D341Med (cell line): ENCODE measurements around the gene CAVIN2.

Experiments
- DNase-seq: peaks from one replicate; pipeline ENCODE4 v3.0.0; 2012; ENCODE audit warnings: low spot score

Gene CAVIN2

DNA sequence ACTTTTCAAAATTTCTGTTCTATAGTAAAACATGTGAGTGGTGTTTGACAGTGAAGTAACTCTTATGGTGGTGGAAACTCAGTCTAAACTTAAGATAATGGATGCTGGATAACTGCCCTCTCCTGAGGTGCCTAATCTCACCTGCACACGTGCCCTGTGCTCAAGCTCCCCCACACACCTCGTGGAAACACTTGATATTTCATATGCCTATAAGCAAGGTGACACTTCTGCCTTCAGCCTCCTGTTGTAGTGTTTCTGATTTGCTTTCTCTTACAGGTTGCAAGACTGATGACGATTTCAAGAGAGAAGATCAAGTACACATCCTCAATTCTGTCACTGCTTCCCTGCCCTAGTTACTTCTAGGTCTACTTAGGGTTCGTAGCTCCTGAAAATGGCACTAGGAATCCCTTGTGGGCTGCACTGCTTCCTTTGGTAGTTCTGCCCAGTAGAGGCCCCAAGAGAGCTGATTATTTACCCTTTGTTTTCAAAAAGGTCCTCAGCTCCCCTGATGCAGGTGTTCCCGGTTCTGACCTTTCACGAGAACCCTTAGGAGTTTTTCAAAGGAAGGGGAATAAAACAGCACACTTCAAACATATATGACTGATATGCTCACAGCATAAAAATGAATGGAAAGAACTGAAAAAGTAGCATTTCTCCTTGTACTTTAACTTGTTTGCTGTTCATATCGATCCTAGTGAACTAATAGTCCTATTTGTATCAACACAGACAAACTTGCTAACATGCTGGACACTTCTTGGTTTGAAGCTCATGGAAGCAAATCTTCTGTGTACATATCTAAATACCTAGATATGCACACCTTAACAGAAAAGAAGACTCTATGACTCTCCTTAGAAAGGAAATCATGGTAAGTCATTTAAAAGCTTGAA lies 6.7 kb downstream of the CAVIN2 start:
- no peak for DNase-seq

DNA sequence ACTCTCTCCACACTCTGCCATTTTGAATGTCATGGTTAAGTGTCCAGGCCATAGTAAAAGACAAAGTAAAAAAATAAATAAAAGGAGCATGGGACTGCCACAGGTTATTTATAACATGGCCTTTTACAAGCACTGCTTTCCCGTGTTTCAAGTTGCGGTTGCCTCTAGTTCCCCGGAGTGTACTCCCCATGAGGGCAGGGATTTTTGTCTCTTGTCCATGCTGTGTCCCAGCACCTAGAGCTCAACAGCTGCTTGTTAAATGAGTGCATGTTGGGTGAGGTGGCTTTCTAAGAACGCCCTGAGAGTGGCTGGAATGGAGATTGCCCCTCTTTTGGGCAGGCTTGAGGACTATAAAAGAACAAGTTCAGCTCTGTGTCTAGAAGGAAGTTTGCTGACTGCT lies 8.4 kb downstream of the CAVIN2 start:
- DNase-seq = no peak

DNA sequence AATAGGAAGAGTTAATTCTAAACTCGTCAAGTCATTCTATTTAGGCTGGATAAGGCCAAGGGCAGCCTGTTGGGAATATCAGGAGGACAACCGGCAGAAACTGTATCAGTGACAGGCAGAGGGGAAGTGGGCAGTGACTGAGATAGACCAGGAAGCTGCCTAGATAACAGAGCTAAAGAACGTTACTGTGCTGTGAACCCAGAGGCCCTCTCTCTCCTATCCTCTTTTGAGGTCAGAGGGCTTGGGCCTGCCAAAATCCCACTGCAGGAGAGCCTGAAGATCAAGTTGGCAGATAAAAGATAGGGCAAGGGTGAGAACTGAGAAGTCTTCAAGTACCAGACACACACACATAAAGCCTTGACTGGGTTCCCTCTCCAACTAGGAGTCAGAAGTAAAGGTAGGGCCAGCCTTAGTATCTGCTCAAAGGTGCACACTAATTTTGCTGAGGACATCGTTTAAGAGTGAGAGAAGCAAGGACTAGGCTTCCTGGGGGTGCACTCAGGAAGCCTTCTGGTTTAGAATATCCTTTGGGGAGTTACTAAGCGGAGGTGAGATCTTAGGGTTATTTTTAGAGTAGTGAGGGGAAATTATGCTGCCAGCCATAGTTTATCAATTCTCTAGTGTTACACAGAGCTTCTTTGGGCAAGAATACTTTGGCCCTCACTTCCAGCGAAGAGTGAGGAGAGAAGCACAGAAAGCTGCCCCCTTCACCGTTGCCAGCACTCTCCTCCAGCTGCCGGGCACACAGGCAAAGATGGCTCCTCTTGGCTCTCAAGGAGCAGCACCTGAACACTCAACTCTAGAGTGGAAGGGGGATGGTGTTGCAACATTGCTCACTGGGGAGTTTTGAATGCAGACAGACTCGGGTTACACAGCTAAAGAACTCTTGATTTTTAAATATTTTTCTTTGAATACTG lies 9.8 kb downstream of the CAVIN2 start:
- DNase-seq = no peak

DNA sequence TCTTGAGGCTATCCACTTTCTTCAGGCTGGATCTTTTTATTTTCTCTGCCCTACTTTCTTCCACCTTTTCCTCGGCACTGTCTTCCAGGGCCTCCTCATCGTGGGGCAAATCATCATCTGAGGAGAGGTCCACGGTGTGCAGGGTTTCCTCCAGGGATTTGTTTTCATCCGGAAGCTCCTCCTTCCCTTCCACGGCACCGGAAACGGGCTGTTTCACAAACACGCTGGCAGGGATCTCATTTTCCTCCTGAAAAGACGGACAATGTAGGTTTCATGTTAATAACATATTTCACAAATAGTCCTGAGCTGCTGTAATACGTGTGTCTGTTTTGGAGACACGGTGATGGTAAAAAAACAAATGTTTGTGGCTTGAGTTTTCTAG lies 10.4 kb downstream of the CAVIN2 start:
- DNase-seq = no peak

DNA sequence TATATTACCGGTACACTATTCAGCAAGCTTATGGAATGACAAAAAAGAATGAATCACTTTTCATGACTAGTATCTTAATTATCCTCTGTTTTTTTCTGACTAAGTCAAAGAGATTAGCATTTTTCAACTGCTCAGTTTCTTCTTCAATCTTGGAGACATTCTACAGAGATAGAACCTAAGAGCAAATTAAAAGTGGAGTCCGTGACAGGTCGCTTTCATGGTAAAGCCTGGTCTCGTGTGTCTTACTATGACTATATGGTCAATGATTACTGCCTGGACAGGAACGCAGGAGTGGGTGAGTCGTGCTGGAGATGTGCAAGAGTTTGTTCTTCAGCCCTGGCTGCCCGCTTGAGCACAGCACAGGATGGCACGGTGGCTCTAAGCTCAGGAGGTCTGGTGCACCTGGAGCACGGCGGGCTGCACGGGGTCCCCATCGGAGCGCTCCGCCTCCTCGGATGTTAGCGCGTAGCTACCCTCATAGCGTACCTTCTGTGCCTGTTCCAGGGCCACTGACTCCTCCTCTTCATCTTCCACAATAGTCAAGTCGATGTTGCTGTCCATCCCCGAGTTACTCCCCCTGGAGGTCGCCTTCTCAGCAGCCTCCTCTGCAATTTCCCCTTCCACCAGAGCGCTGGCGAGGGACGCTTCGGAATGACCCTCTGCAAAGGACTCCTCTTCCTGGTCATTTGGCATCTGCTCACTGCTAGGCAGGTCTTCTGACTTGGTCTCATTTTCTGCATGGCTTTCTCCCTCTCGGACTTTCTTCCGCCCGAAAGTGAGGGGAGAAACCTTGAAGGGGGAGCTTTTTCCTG lies 11.1 kb downstream of the CAVIN2 start:
- no peak for DNase-seq

DNA sequence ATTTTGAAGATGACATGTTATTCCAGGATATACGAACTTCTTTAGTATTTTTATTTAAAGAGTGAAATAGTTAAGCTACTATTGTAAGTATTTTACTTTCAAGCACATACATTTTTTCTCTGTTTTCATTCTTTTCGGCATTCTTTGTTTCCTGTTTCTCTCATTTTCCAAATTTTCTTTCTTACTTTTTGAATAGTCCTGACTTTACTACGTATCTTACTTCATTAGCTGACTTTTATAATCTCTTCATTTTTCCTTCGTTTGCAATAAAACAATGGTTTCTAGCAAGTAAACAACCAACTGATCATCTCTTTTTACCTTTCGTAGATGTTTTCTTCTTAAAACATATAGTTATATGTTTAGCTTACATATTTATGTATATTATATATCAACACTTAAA lies 11.8 kb downstream of the CAVIN2 start:
- no peak for DNase-seq

DNA sequence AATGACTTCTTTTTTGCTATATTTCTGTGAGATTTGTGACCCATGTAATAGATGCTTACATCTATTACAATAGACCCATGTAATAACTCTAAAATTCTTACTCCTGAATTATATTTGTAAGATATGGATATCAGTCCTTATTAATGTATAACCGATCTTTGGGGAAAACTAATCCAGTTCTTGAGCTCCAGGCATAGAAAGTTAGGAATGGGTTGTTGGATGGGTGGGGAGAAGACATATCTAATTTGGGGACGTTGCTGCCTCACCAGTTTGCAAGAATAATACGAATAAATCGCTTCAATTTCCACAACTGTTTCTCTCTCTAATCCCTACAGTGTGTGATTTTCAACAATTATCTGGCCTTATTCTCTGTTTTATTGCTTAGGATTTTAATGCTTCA lies 13.5 kb downstream of the CAVIN2 start:
- no peak for DNase-seq

DNA sequence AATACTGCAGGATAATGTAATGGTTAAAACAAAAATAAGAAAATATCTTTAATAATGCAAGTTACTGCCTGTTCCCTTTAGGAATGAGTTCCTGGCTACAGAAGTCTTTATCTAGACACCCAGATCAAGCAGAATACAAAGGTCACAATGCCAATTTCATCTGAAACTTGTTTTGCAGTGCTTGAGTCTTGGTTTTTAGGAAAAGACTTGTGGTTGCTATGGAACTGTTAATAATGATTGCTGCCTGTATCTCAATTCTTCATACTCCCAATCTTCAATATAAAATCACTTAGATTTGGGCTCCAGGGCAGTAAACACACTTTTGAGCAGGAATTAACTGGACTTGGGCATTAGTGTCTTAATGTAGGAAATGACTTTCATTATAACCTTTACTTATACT lies 14.2 kb downstream of the CAVIN2 start:
- no peak for DNase-seq

DNA sequence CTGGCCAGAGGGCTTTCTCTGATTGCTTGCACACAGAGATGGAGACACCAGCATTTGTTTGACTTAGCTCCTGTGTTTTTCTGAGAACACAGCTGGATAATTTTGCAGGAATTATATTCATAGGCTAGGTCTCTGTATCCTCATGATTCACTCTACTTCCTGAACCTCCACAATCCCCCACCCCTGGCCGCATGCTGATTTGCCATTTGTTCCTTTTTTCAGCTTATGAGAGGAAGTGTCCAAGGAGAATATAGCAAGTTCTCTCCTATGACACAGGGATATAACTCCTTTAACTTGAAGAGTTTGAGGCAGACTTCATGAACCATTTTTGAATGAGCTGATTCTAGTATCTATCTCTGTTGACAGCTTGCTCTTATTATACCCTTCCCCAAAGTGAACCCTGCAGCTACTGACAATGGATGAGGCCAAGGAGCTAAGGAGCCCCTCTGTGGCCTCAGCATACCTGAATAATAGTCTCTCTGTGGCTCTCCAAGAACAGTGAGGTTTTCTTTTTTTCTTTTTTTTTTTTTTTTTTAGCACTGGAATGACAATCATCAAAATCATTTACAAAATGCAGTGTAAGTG lies 15.4 kb downstream of the CAVIN2 start:
- no peak for DNase-seq

DNA sequence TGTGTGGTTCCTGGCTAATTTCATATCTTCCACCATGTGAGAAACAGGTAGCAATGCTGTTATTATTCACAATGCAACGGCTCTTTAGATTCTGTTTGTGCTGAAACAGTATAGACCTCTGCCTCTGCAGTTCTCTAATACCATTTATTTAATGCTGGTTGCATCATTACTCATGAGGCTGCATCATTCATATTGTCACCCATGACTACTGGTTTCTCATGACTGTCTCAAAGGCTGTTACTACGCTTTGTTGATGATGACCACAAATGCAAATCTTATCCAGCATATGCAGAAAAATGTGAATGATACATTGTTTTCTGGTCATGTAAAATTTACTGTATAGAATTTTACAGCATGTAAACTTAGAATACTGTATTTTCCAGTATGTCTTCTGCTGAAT lies 22.5 kb downstream of the CAVIN2 start:
- no peak for DNase-seq

DNA sequence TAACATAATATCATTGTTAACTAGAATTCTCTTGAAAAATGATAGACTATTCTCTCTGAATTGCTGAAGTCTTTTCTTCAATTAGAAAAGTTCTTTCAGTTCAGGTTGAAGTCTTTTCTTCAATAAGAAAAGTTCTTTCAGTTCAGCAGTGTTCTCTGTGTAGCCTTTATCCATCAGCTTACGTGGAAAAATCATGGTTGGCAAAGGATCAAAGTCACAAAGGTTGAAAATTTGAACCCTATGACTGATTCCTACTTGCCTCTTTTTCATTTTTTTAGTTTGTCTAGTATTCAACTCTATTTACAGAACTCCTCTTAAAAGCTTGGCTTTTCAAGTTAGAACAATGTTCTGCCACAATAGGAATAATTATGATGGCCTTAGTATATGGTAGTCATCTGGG lies 25.8 kb downstream of the CAVIN2 start:
- DNase-seq = no peak

DNA sequence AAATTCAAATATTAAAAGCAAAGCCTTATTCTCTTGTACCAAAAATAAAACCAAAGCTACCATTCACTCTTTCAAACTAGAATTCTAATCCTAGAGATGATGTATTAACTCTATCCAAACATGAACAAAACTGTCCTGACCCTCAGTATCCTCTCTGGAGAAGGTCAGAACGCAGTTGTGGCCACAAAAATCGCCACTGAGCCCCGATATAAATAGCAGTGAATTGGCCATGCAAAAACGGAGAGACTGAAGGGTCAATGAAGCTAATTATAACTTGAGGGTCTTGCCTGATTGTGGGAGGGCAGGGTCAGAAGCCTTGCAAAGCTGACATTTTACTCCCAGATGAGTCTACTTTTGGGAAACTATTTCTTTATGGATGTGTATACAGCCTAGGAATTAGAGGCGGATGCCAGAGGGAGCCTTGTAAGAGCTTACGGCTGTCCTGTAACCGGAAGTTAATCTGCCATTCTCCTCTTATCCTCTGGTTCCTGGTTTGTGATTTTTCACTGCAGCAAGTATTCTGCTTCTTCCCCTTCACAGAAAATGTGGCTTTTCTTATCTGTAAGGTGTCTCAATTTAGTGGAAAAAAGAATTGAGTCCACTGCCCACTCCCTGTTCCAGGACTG lies 28.1 kb downstream of the CAVIN2 start:
- no peak for DNase-seq

DNA sequence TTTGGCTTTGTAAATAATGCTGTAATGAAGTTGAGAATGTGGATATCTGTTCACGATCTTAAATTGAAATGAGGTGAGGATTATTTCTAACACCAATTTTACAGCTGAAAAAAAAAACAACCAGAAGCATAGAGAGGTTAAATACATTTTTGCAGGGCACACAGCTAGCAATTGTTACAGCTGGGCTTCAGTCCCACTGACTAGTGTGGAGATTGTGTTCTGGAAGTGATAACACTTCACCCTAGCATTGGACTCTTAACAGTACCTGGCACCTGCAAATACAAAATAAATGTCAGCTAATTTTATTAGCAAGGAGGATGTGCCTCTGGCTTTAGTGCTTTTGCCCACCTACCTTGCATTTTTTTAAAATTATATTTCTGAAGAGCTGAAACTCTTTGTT lies 28.8 kb downstream of the CAVIN2 start:
- no peak for DNase-seq

DNA sequence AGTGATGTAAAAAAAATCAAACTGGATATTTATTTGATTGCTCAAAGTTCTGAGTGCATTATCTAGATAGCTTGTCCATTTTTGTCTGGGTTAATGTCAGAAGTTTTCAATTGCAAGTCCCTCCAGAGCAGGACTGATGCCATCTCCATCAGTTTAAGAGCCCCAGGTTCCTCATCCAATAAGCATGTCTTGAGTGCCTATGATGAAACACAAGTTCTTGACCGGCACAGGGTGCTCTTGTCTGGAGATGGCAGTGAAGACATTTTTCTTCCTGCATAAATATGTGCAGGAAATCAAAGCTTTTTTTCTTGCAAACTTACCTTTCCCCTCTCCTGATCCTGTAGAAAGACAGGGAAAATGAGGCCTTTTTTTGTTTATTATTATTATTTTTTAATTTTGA lies 31.9 kb downstream of the CAVIN2 start:
- no peak for DNase-seq

DNA sequence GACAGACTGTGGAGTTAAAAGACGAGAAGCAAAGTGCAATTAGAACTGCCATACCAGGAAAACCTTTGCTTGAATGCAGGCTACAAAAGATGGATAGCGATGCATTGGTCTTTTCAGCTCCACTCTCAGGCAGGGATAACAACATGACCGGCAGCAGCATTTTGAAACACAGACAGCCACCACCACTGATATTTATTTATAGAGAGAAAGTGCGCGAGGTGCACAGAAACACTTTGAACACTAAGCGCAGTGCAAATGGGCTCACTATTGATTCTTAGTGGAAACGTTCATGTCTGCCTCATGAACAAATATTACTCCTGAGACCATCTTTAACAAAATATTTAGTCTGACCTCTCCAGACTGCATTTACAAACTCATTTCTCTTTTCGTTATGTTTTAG lies 32.9 kb downstream of the CAVIN2 start:
- DNase-seq = no peak

DNA sequence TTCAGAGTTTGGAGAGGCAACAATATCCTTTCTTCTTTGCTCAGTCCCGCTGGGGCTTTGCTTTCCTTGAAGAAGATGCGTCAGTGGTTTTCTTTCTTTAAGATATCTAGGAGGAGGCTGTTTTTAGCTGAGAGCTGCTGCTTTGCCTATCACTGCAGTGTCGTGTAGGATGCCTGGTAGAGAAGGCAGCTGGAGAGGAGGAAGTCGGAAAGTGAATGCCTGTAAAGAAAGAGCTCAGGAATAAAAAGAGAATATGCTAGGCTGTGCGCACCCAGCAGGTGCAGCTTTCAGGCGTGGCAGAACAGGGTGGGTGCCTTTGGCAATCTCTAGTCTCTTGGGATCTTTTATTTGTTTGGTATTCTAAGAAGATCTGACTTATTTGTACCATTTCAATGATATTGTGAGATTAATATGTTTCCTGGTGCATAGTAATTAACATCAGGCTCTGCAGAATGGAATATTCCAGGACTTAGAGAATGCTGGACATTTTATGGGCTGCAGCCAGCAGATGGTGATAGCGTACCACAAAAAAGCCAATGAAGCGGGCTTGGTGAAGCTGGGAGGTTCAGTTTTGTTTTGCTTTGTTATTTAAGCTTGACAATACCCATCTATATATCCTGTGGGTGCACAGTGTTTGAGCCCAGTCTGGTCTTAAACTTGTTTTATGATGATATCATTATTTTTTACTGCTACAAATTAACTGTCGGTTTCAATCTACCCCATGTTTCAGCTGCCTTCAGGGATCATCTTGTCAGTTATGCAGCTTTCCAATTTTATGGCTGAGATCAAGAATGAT lies 34.9 kb downstream of the CAVIN2 start:
- DNase-seq = peak; percentile 66

DNA sequence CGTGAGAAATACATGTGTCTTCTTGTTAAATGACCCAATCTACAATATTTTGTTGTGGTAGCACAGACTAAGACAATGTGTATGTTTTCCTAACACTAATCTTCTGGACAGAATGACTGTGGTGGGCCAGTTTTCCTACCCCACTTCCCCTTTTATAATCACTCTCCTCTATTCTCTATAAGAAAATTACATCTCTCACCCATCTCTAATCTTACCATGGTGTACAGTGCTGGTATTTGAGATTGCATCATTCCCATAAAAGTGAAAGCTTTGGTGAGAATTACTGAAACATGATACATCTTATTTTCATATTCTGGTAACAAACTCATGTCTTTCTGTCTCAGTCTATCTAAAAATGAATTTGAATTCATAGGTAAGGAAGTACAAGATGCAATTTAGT lies 40.5 kb downstream of the CAVIN2 start:
- DNase-seq = no peak

DNA sequence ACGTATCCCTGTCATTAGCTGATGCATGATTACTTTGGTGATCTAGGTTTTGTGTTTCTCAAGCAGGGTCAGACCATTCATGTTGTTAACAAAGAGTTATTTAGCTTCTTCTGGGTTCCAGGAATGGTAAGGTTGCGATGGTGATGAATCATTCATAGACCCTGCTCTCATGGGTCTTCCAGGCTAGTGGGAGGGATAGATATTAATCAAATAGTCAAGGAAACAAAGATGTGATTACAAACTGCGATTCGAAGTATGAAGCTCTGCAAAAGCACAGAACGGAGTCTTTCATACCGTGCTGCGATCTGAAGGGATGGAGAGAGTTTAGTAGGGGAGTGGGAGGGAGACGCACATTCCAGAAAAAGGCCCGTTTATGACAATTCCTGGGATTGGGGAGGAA lies 42.1 kb downstream of the CAVIN2 start:
- DNase-seq = no peak

DNA sequence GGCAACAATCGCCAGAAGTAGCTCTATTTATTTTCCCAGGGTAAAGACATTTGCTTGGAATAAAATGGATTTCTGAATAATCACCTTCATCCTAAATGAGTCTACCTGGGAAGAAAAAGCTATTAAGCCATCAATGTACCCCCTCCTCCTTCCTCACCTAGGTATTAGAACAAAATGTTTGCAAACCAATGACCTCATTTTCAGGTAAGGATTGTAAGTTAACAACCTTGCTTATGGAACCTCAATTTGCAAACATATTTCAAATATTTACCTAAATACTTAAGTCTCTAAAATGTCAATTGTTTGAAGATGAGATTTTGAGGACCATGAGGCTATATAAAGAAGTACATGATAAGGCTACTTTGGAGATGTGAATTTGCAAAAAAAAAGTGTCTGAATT lies 43.9 kb downstream of the CAVIN2 start:
- no peak for DNase-seq

DNA sequence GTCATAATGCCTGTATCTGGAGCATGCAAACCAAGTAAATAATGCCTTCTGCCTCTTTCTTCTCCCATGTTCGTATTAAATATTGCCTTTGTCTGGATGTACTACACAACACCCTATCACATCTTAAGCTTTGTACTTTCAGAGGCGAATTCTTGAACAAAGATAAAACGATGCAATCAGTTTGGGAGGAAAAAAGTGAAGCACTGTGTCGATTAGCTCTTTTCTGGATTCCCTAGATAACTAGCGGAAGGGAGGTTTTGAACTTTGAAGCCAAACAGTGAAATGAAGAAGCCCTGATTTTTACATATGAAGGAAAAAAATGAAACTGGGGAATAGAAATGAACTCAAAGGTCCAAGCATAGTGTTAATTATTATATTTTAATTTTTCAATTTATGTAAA lies 44.7 kb downstream of the CAVIN2 start:
- DNase-seq = no peak

DNA sequence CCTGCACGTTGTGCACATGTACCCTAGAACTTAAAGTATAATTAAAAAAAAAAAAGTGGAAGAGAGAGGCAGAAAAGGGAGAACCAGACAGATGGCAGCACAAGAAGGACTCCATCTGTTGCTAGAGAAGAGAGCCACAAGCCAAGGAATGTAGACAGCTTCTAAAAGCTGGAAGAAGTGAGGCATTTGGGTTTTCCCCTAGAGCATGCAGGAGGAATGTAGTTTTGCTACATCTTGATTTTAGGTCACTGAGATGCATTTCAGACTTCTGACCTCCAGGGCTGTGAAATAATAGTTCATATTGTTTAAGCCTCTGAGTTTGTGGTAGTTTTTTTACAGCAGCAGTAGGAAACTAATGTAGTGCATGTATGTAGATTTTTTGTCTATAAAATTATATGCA lies 46.0 kb downstream of the CAVIN2 start:
- no peak for DNase-seq
